ENCODE data around the gene P3H1. TPM values are rescaled to one million over a fixed set of nuclear protein-coding genes. Genes with fewer than 3 reads are reported as not detected.

P3H1 gene
- total and polyA plus RNA-seq, 4 donors = 31.0 to 49.0 (median 35.0) TPM

DNA sequence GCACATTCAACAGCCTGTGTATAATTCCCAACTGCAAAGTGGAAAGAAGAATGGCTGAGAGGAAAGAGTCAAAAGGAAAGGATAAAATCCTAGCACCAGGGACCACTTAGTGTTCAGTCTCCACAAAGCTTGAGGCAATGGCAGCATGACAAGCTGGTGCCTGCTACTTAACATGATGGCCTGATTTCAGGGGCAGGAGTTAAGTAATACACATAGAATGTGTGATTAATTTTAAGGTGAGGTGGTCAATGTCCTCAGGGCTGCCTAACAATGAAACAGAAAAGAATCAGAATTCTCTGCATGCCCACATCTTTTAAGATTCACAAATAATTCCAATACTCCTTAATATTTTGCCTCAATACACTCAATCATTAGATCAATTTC is 8.9 kb downstream of the P3H1 start:
- Histone ChIP-seq H3K4me1 (ENCODE audit: control insufficient read depth in 5 of 5, insufficient read depth in 5 of 5, low read length in 5 of 5) (peaks cover 0 to 1% (median 0%) of the 10 kb centered on the region in 5 donors), H3K36me3 (ENCODE audit: control insufficient read depth in 4 of 4, insufficient read depth in 4 of 4, low read length in 4 of 4) (peaks cover 23 to 54% (median 43%) of the 10 kb centered on the region in 4 donors), H3K27ac (ENCODE audit: low read depth in 1 of 2, low read length in 1 of 2) (no peak overlapping the region), H3K27me3 (ENCODE audit: control insufficient read depth in 3 of 3, insufficient read depth in 3 of 3, low read length in 2 of 3) (no peaks in the 10 kb centered on the region), H3K9ac (ENCODE audit: insufficient read depth in 1 of 2, low read length in 2 of 2) (no peak overlapping the region), H3K4me3 (no peak overlapping the region), H3K9me3 (ENCODE audit: control insufficient read depth in 4 of 4, insufficient read depth in 3 of 4, low read length in 3 of 4) (no peaks in the 10 kb centered on the region)
- ATAC-seq (ENCODE audit: insufficient read depth, low FRiP score) (no peak), DNase-seq (no peak)
- TF ChIP-seq, protein P1, sequence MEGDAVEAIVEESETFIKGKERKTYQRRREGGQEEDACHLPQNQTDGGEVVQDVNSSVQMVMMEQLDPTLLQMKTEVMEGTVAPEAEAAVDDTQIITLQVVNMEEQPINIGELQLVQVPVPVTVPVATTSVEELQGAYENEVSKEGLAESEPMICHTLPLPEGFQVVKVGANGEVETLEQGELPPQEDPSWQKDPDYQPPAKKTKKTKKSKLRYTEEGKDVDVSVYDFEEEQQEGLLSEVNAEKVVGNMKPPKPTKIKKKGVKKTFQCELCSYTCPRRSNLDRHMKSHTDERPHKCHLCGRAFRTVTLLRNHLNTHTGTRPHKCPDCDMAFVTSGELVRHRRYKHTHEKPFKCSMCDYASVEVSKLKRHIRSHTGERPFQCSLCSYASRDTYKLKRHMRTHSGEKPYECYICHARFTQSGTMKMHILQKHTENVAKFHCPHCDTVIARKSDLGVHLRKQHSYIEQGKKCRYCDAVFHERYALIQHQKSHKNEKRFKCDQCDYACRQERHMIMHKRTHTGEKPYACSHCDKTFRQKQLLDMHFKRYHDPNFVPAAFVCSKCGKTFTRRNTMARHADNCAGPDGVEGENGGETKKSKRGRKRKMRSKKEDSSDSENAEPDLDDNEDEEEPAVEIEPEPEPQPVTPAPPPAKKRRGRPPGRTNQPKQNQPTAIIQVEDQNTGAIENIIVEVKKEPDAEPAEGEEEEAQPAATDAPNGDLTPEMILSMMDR (IDR thresholded peaks at IDR 0.05; ENCODE audit: control extremely low read depth, extremely low read depth) = no peak

DNA sequence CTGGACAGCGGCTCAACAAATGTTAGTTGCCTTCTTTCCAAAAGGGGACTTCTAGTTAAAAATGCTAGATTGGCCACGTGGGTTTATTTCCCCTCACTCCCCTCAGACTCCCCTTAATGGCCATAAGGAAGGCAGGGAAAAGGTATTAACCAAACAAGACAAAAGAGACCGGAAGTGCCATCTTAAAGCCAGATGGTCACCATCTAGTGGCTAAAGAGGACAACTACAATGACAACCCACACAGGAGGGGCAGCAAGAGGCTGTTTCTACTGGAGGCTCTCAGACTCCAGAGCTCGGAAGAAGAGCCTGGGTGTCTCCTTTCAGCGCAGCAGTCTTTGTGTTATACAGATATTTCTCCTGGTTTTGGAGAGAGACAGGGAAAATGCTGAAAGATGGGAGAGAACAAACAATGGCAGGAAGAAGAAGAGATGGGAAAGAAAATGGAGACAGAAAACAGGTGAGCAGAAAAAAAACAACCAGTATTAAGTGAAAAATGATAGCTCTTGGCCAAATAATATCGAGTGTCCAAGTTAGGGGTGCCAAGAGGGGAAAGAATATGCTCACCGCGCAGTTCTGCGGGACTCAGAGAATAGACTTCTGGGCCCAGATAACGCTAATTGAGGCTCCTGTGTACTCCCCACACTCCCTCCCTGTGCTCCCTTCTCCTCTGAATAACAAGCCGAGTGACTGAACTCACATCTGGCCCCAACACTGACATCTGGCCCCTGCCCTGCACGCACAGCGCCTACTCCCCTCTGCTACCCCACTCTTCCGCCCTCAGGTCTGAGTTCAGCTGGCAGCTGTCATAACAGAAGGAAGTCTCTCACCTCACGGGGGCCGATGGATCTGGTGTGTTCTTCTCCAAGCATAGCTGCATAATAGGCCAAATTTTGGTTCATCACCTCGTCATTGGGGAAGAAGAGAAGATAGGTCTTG is 9.6 kb downstream of the P3H1 start:
- H3K9ac ChIP-seq (ENCODE audit: insufficient read depth in 1 of 2, low read length in 2 of 2) = no peak overlapping the region
- H3K36me3 ChIP-seq (ENCODE audit: control insufficient read depth in 4 of 4, insufficient read depth in 4 of 4, low read length in 4 of 4) = peaks cover 27 to 58% (median 46%) of the 10 kb centered on the region in 4 donors
- no peaks in the 10 kb centered on the region for H3K9me3 ChIP-seq (ENCODE audit: control insufficient read depth in 4 of 4, insufficient read depth in 3 of 4, low read length in 3 of 4)
- peak; percentile 66 for ATAC-seq (ENCODE audit: insufficient read depth, low FRiP score)
- H3K4me3 ChIP-seq = no peak overlapping the region
- TF ChIP-seq, protein P1 (IDR thresholded peaks at IDR 0.05; ENCODE audit: control extremely low read depth, extremely low read depth) = peak; percentile 32
- no peak overlapping the region for H3K27ac ChIP-seq (ENCODE audit: low read depth in 1 of 2, low read length in 1 of 2)
- WGBS, 2 donors = 79 to 84% methylated on average over 17 of the region's 17 CpGs
- H3K27me3 ChIP-seq (ENCODE audit: control insufficient read depth in 3 of 3, insufficient read depth in 3 of 3, low read length in 2 of 3) = no peaks in the 10 kb centered on the region
- H3K4me1 ChIP-seq (ENCODE audit: control insufficient read depth in 5 of 5, insufficient read depth in 5 of 5, low read length in 5 of 5) = no peaks in the 10 kb centered on the region
- DNase-seq = peak; percentile 36 to 74 (median 69)

DNA sequence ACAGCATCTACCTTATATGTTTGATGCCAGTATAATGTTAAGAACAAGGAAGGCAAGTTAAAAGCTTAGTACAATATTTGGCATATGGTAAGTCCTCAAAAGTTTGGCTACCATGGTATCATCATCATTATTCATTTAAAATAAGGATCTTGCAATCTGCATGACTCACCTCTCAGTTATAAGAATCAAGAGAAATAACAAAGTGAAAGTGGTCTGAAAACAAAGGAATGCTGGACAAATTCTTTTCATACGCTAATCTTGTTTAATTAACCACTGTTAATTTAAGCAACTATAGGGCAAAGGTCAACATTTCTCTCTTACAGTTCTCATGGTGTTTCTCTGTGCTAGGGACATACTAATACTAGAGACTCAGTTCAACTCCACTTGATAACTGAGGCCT is 13.8 kb downstream of the P3H1 start:
- TF ChIP-seq, protein P1 (IDR thresholded peaks at IDR 0.05; ENCODE audit: control extremely low read depth, extremely low read depth) = no peak
- WGBS, 2 donors = 89 to 91% methylated on average over 1 of the region's 1 CpG
- no peak overlapping the region for H3K27ac ChIP-seq (ENCODE audit: low read depth in 1 of 2, low read length in 1 of 2)
- DNase-seq = no peak
- H3K4me1 ChIP-seq (ENCODE audit: control insufficient read depth in 5 of 5, insufficient read depth in 5 of 5, low read length in 5 of 5) = no peaks in the 10 kb centered on the region
- peaks cover 20 to 60% (median 52%) of the 10 kb centered on the region in 4 donors for H3K36me3 ChIP-seq (ENCODE audit: control insufficient read depth in 4 of 4, insufficient read depth in 4 of 4, low read length in 4 of 4)
- no peak overlapping the region for H3K4me3 ChIP-seq
- H3K27me3 ChIP-seq (ENCODE audit: control insufficient read depth in 3 of 3, insufficient read depth in 3 of 3, low read length in 2 of 3) = no peaks in the 10 kb centered on the region
- no peak for ATAC-seq (ENCODE audit: insufficient read depth, low FRiP score)
- no peak overlapping the region for H3K9ac ChIP-seq (ENCODE audit: insufficient read depth in 1 of 2, low read length in 2 of 2)
- no peaks in the 10 kb centered on the region for H3K9me3 ChIP-seq (ENCODE audit: control insufficient read depth in 4 of 4, insufficient read depth in 3 of 4, low read length in 3 of 4)

Measured in lung (tissue), 12 donors.